Natural killer cell (primary cell): ENCODE data around the gene FSIP1. TPM values are rescaled to one million over a fixed set of nuclear protein-coding genes. Genes with fewer than 3 reads are reported as not detected.

Experiments used
- ATAC-seq, 3 donors: fragments of 150-1000 bp in 2 of 3; fragments of 200-7000 bp in 1 of 3; cut with Tn5 transposase; 1 replicate in 1 of 3; 2 replicates in 2 of 3; pipeline ENCODE4 v1.10.0; 2021; ENCODE audit warnings: mild to moderate bottlenecking in 2 of 3, moderate library complexity in 2 of 3
- DNase-seq, 2 donors: peaks; one replicate each; pipeline versions ENCODE4 v3.0.0 to v3.0.0-alpha.2; 2013 to 2021; ENCODE audit warnings: mixed read lengths in 1 of 2
- H3K27ac ChIP-seq: one replicate; pipeline ENCODE4 v1.5.1; 2013; ENCODE audit warnings: mild to moderate bottlenecking, low read length
- H3K27me3 ChIP-seq: one replicate; pipeline ENCODE4 v1.6.1; 2013; ENCODE audit warnings: low read length; ENCODE audit not compliant: control insufficient read depth, insufficient read depth
- H3K36me3 ChIP-seq: one replicate; pipeline ENCODE4 v1.6.1; 2013; ENCODE audit warnings: low read length; ENCODE audit not compliant: control insufficient read depth, insufficient read depth
- H3K4me1 ChIP-seq: one replicate; pipeline ENCODE4 v1.6.1; 2013; ENCODE audit warnings: low read length; ENCODE audit not compliant: control insufficient read depth, insufficient read depth
- H3K4me3 ChIP-seq: one replicate; pipeline ENCODE4 v1.5.1; 2013; ENCODE audit warnings: low read length
- H3K9me3 ChIP-seq: one replicate; pipeline ENCODE4 v1.6.1; 2013; ENCODE audit warnings: low read length; ENCODE audit not compliant: control insufficient read depth, insufficient read depth
- H3K27ac Mint-ChIP-seq, 2 donors: one replicate each; pipeline ENCODE4 v1.8.0; 2022; ENCODE audit warnings: mild to moderate bottlenecking in 2 of 2, mixed read lengths in 2 of 2, moderate library complexity in 1 of 2
- H3K27me3 Mint-ChIP-seq, 2 donors: one replicate each; pipeline ENCODE4 v1.8.0; 2022; ENCODE audit warnings: low read depth in 2 of 2, mixed read lengths in 2 of 2
- H3K36me3 Mint-ChIP-seq: one replicate; pipeline ENCODE4 v1.8.0; 2022; ENCODE audit warnings: mixed read lengths
- H3K4me1 Mint-ChIP-seq, 2 donors: one replicate each; pipeline ENCODE4 v1.8.0; 2022; ENCODE audit warnings: mixed read lengths in 2 of 2
- H3K4me3 Mint-ChIP-seq: one replicate; pipeline ENCODE4 v1.8.0; 2022; ENCODE audit warnings: mild to moderate bottlenecking, moderate library complexity, mixed read lengths
- H3K9me3 Mint-ChIP-seq, 2 donors: one replicate each; pipeline ENCODE4 v1.8.0; 2022; ENCODE audit warnings: mixed read lengths in 2 of 2
- CTCF ChIP-seq: fragments of 200-600 bp; IDR thresholded peaks from one replicate; pipeline ENCODE4 v1.8.0; 2022; ENCODE audit warnings: antibody characterized with exemption
- WGBS: methylation state at CpG from one replicate; pipeline ENCODE4 v1.1.7; 2013; ENCODE audit warnings: missing lambda C conversion rate; ENCODE audit not compliant: insufficient coverage; 5-methylcytosine and 5-hydroxymethylcytosine counted together
- intact Hi-C: fragments of 100-400 bp; cut with micrococcal nuclease; formaldehyde crosslinking; loops from one replicate; pipeline ENCODE4 v1.14.2; 2022
- total RNA-seq, 4 donors: library from RNA; stranded (reverse); fragments of 120-200 nt in 1 of 4; gene quantifications; one replicate each; pipeline versions ENCODE4 v1.2.3 to v1.2.4, GENCODE V29; 2013 to 2022

FSIP1 gene
- total RNA-seq, 3 donors from 2014 or later (not counting 1 experiment from before 2014, with no cell fraction given) = 1.1 to 2.3 (median 1.8) TPM

- no peaks in the 10 kb centered on the region for H3K36me3 ChIP-seq
- peaks cover 17 to 42% of the 10 kb centered on the region in 2 donors for H3K27me3 Mint-ChIP-seq
- H3K4me3 ChIP-seq = no peak overlapping the region
- H3K27ac ChIP-seq = no peak overlapping the region
- H3K27me3 ChIP-seq = peaks cover 2% of the 10 kb centered on the region
- no peaks in the 10 kb centered on the region for H3K4me1 ChIP-seq
- ATAC-seq = no peak
- no peak for TF ChIP-seq CTCF
- no peaks in the 10 kb centered on the region for H3K9me3 ChIP-seq
- H3K4me3 Mint-ChIP-seq = no peak overlapping the region
- no peak overlapping the region for H3K27ac Mint-ChIP-seq
- intact Hi-C loops = no loop called here
- no peaks in the 10 kb centered on the region for H3K36me3 Mint-ChIP-seq
- no peaks in the 10 kb centered on the region for H3K4me1 Mint-ChIP-seq
- no peaks in the 10 kb centered on the region for H3K9me3 Mint-ChIP-seq
- 100% methylated on average over 2 of the region's 5 CpGs for WGBS
- DNase-seq = no peak
These were observed 9.6 kb upstream of the FSIP1 start for GRCh38 chr15:39792025-39792843.

DNA sequence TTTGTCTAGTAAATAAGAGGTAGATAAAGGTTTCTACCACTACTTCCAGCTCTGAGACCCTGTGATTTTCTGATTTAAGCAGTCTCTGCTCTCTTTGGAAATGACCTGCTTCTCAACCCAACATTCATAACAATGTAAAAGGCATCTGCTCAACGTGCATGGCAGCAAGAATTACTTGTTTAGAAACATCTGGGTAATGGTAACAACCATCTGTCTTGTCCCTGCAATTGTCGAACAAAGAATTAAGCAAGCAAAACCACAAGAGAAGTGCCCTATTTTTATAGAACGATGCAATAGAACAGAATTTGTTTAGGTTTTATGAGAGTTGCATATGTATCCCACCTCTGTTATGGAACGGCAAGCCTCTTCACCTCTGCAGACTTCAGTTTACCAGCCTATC is 7.1 kb upstream of the FSIP1 start:
- WGBS = 32% methylated on average over 3 of the region's 4 CpGs
- peaks cover 0 to 17% of the 10 kb centered on the region in 2 donors for H3K27me3 Mint-ChIP-seq
- no peak overlapping the region for H3K27ac Mint-ChIP-seq
- Histone ChIP-seq H3K9me3 (no peaks in the 10 kb centered on the region), H3K27me3 (no peaks in the 10 kb centered on the region), H3K4me3 (no peak overlapping the region), H3K4me1 (no peaks in the 10 kb centered on the region), H3K36me3 (no peaks in the 10 kb centered on the region), H3K27ac (no peak overlapping the region)
- no peak for DNase-seq
- no peak for TF ChIP-seq CTCF
- H3K4me3 Mint-ChIP-seq = no peak overlapping the region
- no peaks in the 10 kb centered on the region for H3K9me3 Mint-ChIP-seq
- no peak for ATAC-seq
- intact Hi-C loops = loop anchor here (5.0 to 10.0 kb wide), 2 partner anchors 245 to 488 kb away; partner anchors contain the start of gene SRP14
- peaks cover 7 to 15% of the 10 kb centered on the region in 2 donors for H3K4me1 Mint-ChIP-seq
- no peaks in the 10 kb centered on the region for H3K36me3 Mint-ChIP-seq

GRCh38 chr15:39788800-39789565 is 6.3 kb upstream of the FSIP1 start:
- H3K27me3 ChIP-seq = no peaks in the 10 kb centered on the region
- no peak overlapping the region for H3K27ac Mint-ChIP-seq

More at GRCh38 chr15:39788800-39789565, 6.3 kb upstream of the FSIP1 start:
- DNase-seq = no peak
- no peaks in the 10 kb centered on the region for H3K9me3 Mint-ChIP-seq
- TF ChIP-seq CTCF = no peak
- no peaks in the 10 kb centered on the region for H3K36me3 Mint-ChIP-seq
- no peak overlapping the region for H3K4me3 Mint-ChIP-seq
- 86% methylated on average over 2 of the region's 3 CpGs for WGBS
- Histone ChIP-seq H3K4me1 (no peaks in the 10 kb centered on the region), H3K9me3 (no peaks in the 10 kb centered on the region), H3K36me3 (no peaks in the 10 kb centered on the region), H3K4me3 (no peak overlapping the region), H3K27ac (no peak overlapping the region)
- H3K27me3 Mint-ChIP-seq = peaks cover 0 to 10% of the 10 kb centered on the region in 2 donors
- intact Hi-C loops = loop anchor here (5.0 to 10.0 kb wide), 2 partner anchors 246 to 488 kb away; partner anchors contain the start of gene SRP14
- peaks cover 11 to 21% of the 10 kb centered on the region in 2 donors for H3K4me1 Mint-ChIP-seq
- ATAC-seq = no peak
